COLO829 (cell line): ENCODE data around the gene DDX55.
A peak's percentile ranks its signal among the peaks of the same experiment; 100 is the strongest.
"Not testable (repeated sequence)": the region's sequence is repeated elsewhere in the genome, so short reads cannot be mapped to it uniquely, and the experiment has no call there.

Source experiments
- DNase-seq: peaks from one replicate; pipeline ENCODE4 v3.0.0; 2012; ENCODE audit warnings: low spot score

The DDX55 gene, protein sequence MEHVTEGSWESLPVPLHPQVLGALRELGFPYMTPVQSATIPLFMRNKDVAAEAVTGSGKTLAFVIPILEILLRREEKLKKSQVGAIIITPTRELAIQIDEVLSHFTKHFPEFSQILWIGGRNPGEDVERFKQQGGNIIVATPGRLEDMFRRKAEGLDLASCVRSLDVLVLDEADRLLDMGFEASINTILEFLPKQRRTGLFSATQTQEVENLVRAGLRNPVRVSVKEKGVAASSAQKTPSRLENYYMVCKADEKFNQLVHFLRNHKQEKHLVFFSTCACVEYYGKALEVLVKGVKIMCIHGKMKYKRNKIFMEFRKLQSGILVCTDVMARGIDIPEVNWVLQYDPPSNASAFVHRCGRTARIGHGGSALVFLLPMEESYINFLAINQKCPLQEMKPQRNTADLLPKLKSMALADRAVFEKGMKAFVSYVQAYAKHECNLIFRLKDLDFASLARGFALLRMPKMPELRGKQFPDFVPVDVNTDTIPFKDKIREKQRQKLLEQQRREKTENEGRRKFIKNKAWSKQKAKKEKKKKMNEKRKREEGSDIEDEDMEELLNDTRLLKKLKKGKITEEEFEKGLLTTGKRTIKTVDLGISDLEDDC

DNA sequence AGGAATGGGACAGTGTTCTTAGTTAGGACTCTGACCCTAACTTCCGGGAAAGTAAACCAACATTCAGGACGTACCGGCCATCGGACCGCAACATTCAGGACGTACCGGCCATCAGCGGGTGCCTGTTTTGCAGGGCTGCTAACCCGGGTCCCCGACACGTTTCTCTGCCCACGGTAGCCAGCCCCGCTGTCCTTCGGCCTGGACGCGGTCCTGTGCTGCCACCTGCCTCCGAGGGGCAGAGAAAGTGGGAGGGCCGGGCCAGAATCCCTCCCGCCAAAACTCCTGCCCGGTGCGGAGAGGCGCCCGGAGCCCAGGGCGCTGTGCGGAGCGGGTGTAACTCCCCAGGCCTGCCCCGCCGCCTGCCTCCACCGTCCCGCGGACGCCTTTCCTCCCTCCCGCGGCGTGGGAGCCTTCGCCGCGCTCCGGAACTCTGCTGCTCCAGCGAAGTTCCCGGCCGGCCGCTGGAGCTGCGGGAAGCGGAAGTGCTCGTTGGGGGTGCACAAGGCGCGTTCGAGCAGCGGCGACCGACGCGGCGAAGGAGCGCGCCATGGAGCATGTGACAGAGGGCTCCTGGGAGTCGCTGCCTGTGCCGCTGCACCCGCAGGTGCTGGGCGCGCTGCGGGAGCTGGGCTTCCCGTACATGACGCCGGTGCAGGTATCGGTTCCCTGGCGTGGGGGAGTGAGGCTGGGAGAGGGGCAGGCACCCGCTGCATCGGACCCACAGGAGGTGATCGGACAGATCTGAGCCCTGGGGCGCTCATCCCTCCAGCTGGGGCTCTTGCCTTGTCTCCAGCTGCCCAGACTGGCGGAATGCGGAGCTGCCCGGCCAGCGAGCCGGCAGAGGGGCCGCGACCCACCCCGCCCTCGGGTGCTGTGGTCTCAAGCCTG lies at the start of gene DDX55:
Gene DDX55 (plus strand): TSS at position 498 of the 888 bp plus-strand sequence. CDS start 50 bp downstream, at position 548.
- peak; percentile 63 for DNase-seq

DNA sequence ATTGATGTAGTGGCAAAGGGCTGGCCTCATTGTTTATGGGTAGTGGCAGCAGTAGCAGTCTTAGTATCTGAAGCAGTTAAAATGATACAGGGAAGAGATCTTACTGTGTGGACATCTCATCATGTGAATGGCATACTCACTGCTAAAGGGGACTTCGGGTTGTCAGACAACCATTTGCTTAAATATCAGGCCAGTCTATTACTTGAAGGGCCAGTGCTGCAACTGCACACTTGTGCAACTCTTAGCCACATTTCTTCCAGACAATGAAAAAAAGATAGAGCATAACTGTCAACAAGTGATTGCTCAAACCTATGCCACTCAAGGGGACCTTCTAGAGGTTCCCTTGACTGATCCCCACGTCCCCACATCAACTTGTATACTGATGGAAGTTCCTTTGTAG lies 47.8 kb upstream of the DDX55 start:
- not testable (repeated sequence) for DNase-seq

DNA sequence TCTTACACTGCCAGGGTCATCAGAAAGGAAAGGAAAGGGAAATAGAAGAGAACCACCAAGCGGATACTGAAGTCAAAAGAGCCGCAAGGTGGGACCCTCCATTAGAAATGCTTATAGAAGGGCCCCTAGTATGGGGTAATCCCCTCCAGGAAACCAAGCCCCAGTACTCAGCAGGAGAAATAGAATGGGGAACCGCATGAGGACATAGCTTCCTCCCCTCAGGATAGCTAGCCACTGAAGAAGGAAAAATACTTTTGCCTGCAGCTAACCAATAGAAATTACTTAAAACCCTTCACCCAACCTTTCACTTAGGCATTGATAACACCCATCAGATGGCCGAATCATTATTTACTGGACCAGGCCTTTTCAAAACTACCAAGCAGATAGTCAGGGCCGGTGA lies 47.1 kb upstream of the DDX55 start:
- DNase-seq: not testable (repeated sequence)

DNA sequence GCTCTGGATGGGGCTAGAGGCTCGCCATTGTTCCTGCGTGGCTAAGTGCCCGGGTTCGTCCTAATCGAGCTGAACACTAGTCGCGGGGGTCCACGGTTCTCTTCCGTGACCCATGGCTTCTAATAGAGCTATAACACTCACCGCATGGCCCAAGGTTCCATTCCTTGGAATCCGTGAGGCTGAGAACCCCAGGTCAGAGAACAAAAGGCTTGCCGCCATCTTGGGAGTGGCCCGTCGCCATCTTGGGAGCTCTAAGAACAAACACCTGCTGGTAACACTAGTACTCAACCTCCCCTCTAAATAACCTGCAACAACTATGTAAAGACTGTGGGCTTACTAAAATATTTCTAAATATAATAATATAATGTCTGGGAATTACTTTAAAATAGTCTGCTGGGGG lies 43.4 kb upstream of the DDX55 start:
- not testable (repeated sequence) for DNase-seq

DNA sequence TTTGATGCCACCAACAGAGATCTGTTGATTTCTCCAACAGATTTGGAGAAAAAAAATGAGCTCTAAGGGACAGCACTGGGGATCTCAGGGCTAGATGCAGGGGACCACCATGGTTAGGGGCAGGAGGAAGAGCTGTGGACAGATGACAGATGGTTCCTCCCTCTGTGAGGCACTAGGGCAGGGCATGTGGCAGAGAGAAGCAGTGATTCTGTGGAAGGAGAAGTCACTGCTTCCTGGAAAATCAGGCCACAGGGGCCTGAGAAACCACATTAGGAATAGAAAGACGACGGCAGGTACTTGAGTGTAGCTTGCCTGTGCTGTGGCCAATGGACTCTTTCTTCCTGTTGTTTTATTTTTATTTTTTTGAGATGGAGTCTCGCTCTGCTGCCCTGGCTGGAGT lies 42.4 kb upstream of the DDX55 start:
- no peak for DNase-seq

DNA sequence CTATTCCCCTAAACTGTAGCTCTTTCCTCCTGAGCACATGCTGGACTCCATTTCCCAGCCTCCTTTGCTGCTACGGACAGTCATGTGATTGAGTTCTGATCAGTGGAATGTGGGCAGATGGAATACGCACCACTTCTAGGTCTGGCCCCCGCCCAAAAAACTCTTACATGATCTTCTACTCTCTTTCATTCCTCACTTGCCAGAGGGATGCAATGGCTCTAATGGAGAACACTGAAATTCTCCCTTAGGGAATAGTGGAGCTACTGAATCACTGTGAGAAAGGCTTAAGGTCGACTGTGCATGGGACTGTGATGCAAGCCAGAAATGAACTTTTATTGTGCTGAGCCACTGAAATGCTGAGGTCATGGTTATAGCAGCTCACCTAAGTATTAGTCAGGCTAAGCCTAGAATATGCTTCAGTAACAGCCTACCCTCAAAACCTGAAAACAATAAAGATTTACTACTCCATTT lies 30.5 kb upstream of the DDX55 start:
- no peak for DNase-seq

DNA sequence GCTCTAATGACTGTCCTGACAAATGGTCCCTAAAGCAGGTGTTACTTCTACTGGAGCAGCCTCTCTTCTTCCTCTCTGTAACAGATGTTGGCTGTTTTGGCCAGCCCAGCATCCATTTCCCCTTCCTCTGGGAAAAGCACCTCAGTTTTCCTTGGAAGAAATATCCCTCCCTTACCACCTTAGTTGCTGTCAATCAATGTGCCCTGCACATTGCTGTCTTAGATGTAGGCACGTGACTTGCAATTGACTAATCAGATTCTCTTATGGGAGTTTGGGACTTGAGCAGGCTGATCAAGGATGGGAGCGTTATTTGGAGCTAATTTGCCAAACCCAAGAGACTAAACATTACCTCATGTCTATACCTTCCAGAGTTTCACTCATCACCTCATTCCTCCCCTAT lies 29.5 kb upstream of the DDX55 start:
- DNase-seq: no peak

DNA sequence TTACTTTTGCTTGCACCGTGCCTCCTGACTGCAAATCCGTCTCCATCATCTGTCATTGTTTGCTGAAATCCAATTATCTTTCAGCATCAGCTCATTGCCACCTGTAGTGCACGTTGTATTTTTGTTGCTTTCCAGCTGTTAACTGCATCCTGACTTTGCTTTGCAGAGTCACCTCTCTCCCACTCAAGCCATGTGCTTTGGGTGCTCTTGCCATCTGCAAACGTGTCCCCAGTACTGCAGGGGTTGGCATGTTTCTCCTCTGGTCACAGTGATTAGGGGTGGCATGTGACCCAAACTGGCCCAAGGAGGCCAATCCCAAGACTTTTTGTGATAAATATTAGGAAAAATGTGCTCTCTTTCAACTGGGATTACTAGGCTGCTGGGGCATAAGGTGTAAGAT lies 28.0 kb upstream of the DDX55 start:
- DNase-seq: no peak

DNA sequence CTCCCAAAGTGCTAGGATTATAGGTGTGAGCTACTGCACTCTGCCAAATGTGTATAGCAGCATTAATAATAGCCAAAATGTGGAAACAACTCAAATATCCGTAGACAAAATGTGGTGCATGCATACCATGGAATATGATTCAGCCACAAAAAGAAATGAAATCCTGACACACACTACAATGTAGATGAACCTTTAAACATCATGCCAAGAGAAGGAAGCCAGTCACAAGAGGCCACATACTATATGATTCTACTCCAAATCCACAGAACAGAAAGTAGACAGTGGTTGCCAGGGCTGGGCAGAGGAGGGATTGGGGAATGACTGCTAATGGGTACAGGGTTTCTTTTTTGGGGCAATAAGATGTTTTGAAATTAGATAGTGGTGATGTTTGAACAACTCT lies 25.3 kb upstream of the DDX55 start:
- DNase-seq: no peak

DNA sequence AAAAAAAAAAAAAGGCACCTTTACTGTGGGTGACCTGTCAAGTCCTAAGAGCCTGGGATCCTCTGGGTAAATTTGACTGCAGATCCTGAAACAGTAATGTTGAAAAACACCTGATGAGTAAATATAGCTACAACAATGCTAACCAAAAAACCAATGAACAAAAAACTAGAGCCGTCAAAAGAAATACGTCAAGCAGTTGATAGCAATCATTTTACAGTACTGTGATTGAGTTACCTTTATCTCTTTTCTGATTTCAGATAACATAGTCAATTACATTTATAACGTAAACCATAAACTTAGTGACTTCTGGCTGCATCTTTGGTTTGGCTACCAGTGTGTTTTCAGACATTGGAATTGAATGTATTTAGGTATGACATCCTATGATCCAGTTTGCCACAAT lies 23.7 kb upstream of the DDX55 start:
- DNase-seq: no peak

DNA sequence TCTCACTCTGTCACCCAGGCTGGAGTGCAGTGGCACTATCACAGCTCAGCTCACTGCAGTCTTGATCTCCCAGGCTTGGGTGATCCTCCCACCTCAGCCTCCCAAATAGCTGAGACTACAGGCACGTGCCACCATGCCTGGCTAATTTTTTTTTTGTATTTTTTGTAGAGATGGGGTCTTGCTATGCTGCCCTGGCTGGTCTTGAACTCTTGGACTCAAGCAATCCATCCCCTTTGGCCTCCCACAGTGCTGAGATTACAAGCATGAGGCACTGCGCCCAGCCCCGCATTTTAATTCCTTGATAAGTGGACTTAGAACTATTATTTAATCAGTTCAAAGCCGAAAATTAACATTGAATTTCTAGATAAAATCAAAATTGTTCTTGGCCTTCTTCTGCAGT lies 23.1 kb upstream of the DDX55 start:
- not testable (repeated sequence) for DNase-seq

DNA sequence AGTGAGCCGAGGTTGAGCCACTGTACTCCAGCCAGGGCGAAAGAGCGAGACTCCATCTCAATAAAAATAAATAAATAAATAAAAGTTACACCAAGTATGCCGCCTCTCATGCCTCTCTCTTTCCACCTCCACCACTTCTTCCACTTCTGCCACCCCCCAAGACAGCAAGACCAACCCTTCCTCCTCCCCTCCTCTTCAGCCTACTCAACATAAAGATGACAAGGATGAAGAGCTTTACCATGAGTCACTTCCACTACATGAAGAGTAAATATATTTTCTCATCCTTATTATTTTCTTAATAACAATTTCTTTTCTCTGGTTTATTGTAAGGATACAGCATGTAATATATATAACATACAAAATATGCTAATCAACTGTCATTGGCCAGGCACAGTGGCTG lies 21.1 kb upstream of the DDX55 start:
- DNase-seq: no peak

DNA sequence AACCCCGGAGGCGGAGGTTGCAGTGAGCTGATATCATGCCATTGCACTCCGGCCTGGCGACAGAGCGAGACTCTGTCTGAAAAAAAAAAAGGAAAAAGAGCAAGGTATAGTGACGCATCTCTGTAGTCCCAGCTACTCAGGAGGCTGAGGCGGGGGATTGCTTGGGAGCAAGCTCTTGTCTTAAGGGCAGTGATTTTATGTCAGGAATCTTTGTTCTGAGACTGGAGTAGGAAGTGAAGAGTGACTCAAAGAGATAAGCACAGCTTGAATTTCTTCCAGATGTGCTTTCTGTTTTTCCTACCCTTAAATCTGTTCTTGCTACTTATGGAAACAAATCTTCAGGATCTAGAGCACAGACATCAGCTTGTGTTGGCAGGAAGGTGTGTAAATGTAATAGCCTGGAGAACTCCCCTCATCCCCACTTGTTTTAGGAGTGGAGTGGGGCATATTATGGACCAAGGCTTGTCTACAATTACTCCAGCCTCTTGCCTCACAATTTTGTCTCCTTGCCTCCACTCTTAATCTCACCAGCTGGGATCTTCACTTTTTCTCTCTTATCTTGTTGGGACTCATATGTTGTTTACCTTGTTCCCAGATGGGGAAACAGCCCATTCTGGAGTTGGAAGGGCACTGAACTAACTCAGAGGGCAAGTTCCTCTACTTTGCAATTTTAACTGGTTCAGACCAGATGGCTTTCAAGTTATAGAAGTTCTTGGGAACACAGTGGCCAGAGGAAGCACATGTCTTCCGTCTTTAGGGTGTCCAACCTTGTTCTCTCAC lies 10.0 kb upstream of the DDX55 start:
- no peak for DNase-seq

DNA sequence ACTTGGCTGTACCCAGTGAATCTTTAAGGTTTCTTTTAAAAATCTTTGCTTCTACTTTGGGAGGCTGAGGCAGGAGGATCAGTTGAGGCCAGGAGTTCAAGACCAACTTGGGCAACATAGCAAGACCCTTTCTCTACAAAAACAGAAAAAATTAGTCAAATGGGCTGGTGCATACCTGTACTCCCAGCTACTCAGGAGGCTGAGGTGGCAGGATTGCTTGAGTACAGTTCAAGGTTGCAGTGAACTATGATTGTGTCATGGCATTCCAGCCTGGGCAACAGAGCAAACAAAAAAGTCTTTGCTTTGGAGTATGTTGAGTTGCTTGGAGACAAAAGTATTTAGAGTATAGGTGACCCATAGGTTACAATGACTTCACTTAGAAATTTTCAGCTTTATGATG lies 6.2 kb upstream of the DDX55 start:
- no peak for DNase-seq

DNA sequence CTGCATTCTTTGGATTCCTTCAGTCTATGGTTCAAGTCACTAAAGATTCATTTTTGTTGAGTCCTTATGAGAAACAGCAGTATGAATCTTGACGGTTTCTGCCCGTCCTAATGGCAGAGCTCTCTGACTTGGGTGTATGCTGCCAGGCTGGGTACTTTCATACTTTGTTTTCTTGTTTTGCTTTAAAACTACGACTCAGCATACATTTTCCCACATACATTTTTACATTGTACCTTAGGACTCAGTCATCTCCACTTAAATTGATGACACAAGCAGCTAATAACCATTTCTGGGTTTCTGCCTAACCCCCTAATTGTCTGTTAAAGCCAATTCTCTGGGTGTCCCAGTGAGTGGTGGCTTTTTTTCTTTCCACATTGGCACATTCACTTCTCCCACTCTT lies 4.8 kb upstream of the DDX55 start:
- no peak for DNase-seq

DNA sequence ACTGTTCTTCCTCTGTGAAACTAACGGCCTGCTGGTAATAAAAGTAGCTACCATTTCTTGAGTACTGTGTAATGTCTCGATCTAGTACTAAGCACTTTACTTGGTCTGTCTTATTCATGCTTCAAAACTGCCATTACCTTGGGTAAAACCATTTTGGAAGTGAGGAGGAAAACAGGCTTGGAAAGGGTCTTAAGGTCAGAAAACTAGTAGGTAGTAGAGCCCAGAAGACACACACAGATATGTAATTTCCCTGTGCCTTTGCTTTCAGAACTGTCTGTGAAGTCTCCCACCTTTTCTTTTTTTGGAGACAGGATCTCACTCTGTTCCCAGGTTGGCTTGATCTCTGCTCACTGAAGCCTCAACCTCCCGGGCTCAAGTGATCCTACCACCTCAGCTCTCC lies 3.4 kb upstream of the DDX55 start:
- DNase-seq: no peak

DNA sequence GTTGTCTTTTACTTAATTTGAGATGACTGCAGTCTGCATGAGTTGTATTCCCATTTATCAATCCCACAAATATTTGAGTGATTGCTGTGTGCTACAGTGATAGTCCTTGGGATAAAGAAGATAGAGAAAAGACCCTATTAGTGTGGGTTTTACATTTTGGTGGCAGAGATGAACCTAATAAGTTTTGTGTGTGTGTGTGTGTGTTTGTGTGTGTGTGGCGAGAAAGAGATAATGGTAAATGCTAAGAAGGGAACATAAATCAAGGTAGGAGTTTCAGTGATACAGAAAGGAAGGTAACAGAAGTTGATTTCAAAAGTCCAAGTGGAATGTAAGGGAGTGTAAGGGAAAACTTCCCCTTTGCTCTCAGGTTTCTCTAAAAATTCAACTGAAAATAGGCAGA lies 2.6 kb upstream of the DDX55 start:
- DNase-seq: no peak

DNA sequence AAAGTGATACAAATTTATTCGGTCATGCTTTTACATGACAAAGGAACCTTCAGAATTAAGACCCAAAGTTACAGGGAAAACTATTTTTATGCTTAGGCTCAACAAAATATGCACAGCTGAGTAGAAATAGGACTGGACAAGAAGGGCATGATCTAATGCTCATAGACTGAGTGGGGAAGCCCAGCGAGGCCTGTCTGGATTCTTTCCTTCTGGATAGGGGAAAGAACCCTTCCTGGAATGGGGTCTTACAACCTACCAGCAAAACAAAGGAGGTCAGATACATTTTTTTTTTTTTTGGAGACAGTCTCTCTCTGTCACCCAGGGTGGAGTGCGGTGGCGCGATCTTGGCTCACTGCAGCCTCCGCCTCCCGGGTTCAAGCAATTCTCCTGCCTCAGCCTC lies 2.2 kb upstream of the DDX55 start:
- DNase-seq: no peak

DNA sequence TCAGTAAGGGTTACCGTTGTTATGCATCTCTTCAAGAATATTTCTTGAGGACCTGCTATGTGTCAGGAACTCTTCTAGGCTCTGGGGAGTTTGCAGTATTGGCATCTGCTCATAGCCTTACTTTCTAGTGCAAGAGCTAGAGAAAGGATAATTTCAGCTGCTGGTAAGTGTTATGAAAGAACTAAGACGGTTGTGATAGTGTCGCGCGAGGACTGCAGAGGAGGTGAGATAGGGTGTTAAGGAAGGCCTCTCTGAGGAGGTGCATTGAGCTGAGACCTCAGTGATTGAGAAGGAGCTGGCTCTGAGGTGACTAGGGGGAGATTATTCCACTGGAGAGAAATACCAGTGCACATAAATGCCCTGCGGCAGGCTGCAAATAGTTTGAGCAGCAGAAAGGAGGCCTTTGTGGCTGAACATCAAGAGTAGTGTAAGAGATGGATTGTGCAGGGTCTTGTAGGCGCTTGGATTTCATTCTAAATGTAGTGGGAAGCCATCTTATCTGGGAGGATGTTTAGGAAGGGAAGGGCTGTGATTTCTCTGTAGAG lies 824 bp downstream of the DDX55 start:
- DNase-seq: peak; percentile 42

DNA sequence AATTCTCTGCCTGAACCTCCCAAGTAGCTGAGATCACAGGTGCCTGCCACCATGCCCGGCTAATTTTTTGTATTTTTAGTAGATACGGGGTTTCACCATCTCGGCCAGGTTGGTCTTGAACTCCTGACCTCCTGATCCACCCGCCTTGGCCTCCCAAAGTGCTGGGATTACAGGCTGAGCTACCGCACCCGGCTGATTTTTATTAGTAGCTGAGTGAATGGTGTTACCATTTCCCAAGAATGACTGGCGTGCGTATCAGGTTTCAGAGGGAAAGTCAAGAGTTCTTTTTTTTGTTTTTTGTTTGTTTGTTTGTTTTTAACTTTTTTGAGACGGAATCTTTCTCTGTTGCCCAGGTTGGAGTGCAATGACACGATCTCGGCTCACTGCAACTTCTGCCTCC lies 1.6 kb downstream of the DDX55 start:
- DNase-seq: not testable (repeated sequence)

DNA sequence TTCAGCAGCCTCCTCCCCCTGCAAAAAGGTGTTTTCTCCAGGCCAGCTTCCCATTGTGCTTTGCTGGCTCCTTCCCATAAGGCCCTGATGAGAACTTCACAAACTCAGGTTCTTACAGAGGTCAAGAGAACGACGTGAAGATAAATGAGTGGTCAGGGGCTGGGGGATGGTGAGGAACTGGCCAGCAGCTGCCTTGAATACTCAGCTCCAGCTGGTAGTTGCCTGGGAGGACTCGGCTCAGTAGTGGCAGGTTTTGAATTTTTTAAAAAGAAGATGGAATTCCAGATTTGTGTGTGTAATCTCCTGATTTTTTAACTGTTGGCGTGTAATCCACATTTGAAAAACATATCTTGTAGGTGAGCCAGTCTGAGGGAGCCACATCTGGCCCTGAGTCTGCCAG lies 5.9 kb downstream of the DDX55 start:
- no peak for DNase-seq

DNA sequence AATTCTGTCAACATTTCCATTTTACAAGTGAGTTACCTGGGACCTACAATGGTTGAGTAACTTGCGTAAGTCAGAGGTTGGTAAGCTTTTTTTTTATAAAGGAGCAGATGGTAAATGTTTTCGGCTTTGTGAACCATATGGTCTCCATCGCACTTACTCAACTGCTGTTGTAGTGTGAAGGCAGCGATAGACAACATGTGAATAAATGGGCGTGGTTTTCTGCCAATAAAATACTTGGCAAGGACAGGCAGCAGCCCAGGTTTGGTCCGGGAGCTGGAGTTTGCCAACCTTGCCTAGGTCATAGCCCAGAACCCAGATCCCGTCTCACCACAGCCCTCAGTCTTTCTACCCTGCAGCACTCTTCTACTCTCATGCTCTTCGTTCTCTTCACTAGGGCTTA lies 6.3 kb downstream of the DDX55 start:
- no peak for DNase-seq
